ENCODE data around the gene LACTBL1. TPM values are rescaled to one million over a fixed set of nuclear protein-coding genes. Genes with fewer than 3 reads are reported as not detected.

Gene LACTBL1
- total and polyA plus RNA-seq, 2 of the 4 experiments (the other 2 are of a cell fraction): not detected

GRCh38 chr1:22953057-22953739 lies 19.5 kb downstream of the LACTBL1 start:
- BruUV-seq (replicated peaks): no TSS peak
- Histone ChIP-seq H2AFZ (replicated peaks; ENCODE audit: low read length, poor library complexity) (peak overlapping the region; percentile 75), H3K79me1 (ENCODE audit: low read depth in 1 of 2, low read length in 2 of 2) (no peaks in the 10 kb centered on the region), H4K8ac (ENCODE audit: low read depth in 2 of 2, low read length in 2 of 2) (no peak overlapping the region), H2BK120ac (ENCODE audit: low read depth, low read length) (no peak overlapping the region), H3K9ac (ENCODE audit: low read depth, low read length) (no peak overlapping the region), H3K36me3 (ENCODE audit: control insufficient read depth, insufficient read depth, low read length) (no peaks in the 10 kb centered on the region), H4K5ac (ENCODE audit: low read depth, low read length) (no peak overlapping the region), H3K23ac (ENCODE audit: low read depth, low read length) (no peak overlapping the region), H2BK15ac (ENCODE audit: low read depth, low read length) (no peak overlapping the region), H3K27me3 (ENCODE audit: control insufficient read depth, insufficient read depth, low read length) (peaks cover 53% of the 10 kb centered on the region), H4K91ac (ENCODE audit: insufficient read depth, low read depth, low read length) (no peak overlapping the region), H3K4me3 (ENCODE audit: insufficient read depth, low read depth, low read length) (no peak overlapping the region), H2AK5ac (ENCODE audit: low read depth, low read length) (no peak overlapping the region), H3K4me1 (ENCODE audit: control insufficient read depth, insufficient read depth, low read length) (no peaks in the 10 kb centered on the region), H3K9me1 (ENCODE audit: insufficient read depth, low read length) (no peaks in the 10 kb centered on the region), H2AK9ac (replicated peaks; ENCODE audit: low read depth, low read length, poor library complexity) (no peak overlapping the region), H2BK20ac (ENCODE audit: low read depth, low read length) (no peak overlapping the region), H3K4me2 (ENCODE audit: low read depth, low read length) (no peak overlapping the region), H4K20me1 (ENCODE audit: insufficient read depth, low read length) (no peaks in the 10 kb centered on the region), H3K4ac (ENCODE audit: low read depth, low read length) (no peak overlapping the region), H2BK5ac (ENCODE audit: low read depth, low read length, poor library complexity, severe bottlenecking) (no peak overlapping the region), H3K9me3 (ENCODE audit: control insufficient read depth, insufficient read depth, low read length) (peaks cover 3% of the 10 kb centered on the region), H3K56ac (ENCODE audit: extremely low read depth, insufficient read depth, low read length) (no peak overlapping the region), H3K14ac (replicated peaks; ENCODE audit: low read depth, low read length) (no peak overlapping the region), H3K18ac (ENCODE audit: low read depth, low read length) (no peak overlapping the region), H3K27ac (ENCODE audit: insufficient read depth, low read length) (no peak overlapping the region)
- DNase-seq: no peak
- TF ChIP-seq, protein P1, sequence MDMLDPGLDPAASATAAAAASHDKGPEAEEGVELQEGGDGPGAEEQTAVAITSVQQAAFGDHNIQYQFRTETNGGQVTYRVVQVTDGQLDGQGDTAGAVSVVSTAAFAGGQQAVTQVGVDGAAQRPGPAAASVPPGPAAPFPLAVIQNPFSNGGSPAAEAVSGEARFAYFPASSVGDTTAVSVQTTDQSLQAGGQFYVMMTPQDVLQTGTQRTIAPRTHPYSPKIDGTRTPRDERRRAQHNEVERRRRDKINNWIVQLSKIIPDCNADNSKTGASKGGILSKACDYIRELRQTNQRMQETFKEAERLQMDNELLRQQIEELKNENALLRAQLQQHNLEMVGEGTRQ (IDR thresholded peaks at IDR 0.05; ENCODE audit: low read depth, low read length): no peak
- TF ChIP-seq ELK1 (IDR thresholded peaks at IDR 0.05; ENCODE audit: borderline replicate concordance, low read depth, low read length): no peak
- no peak for TF ChIP-seq MAFK (IDR thresholded peaks at IDR 0.05; ENCODE audit: low read depth, low read length)
- no peak for TF ChIP-seq MAZ (IDR thresholded peaks at IDR 0.05; ENCODE audit: borderline replicate concordance, low read depth, low read length)
- TF ChIP-seq CHD1 (IDR thresholded peaks at IDR 0.05; ENCODE audit: low read depth, low read length): no peak
- no peak for TF ChIP-seq POLR2A (IDR thresholded peaks at IDR 0.05; ENCODE audit: low read depth, low read length)
- TF ChIP-seq CTCF (conservative IDR thresholded peaks at IDR 0.05; ENCODE audit: low read depth, low read length): no peak
- TF ChIP-seq FOS (IDR thresholded peaks at IDR 0.05; ENCODE audit: low read depth, low read length): no peak
- TF ChIP-seq MXI1 (IDR thresholded peaks at IDR 0.05; ENCODE audit: borderline replicate concordance, low read depth, low read length): no peak
- TF ChIP-seq BHLHE40 (IDR thresholded peaks at IDR 0.05; ENCODE audit: low read depth, low read length): no peak
- no peak for TF ChIP-seq RCOR1 (IDR thresholded peaks at IDR 0.05; ENCODE audit: insufficient replicate concordance, low read length)
- 16% methylated on average over 54 of the region's 92 CpGs; no CpG with 5 or more reads in 1 of the 2 experiments for WGBS, 2 experiments (ENCODE audit: extremely low coverage in 2 of 2, insufficient read length in 1 of 2)
- intact Hi-C loops (cut with micrococcal nuclease) (no loop called here), dilution Hi-C loops (cut with HindIII; ENCODE audit: low sequenced_read_pairs, unreplicated experiment) (no loop called here), in situ Hi-C loops (cut with MboI; ENCODE audit: low sequenced_read_pairs) (no loop called here)
- POLR2A ChIA-PET (ENCODE audit: unreplicated experiment): no interaction called here
- CTCF ChIA-PET: no interaction called here
- ATAC-seq (ENCODE audit: low read depth): no peak; the same call in 1 of the 2 replicates
